HG03558 (cell line): ENCODE data around the gene STYX.

Source experiments
- ATAC-seq: cut with Tn5 transposase; IDR thresholded peaks from one replicate; pipeline ENCODE4 v1.9.1; 2021; ENCODE audit warnings: moderate number of reproducible peaks; ENCODE audit not compliant: unreplicated experiment; ENCODE audit errors: extremely low read depth

Gene STYX

DNA sequence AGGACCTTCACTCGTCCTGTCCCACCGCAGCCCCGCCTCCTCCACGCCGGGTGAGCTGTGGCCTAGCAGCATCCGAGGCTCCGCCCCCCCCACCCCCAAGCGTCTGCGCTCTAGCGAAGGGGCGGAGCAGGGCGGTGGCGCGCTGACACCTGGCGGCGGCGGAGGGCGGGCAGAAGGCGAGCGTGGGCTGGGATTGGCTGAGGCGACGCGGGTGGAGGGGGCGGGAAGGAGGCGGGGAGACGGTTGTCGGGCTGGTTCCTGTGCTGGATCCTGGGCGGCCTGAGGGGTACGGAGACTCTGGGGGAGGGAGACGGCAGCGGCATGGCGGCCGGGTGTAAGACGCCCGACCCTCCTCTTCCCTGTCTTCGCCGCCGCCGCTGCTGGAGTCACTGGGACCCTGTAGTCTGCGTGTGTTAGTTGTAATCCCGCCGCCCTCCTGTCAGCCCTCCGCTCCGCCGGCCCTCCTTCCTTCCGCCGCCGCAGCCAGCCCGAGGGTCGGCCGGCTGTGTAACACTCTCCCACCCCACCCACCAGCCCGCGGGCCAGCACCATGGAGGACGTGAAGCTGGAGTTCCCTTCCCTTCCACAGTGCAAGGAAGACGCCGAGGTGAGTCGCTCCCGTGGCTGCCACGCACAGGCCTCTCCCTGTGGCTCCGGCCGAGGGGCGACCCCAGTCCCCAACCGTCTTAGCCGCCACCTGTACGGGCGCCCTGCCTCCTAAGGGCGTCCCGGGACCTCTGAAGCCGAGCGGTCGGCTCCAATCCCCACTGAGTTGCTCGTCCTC, at the start of gene STYX:
Gene STYX (plus strand): TSS at position 242 of the 784 bp plus-strand sequence. CDS start 309 bp downstream, at position 551.
- peak; percentile 87 for ATAC-seq

- no peak for ATAC-seq
Observed at GRCh38 chr14:52683985-52684520, 45.9 kb upstream of the STYX start.

DNA sequence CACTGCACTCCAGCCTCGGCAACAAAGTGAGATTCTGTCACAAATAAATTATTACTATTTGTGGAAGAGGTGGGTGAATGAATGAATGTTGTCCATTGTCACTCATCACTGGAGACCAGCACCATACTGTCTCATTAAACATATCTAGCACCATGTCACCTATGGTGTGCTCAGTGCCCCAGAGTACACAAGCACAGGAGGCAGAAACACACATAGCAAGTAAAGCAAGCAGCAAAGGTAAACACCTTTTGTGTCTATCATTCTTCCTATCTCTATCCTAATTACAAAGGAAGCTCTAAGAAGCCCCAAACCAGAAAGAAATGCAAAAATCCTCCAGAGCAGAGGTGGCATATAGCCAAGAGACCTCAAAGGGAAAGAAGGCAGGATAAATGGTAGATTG, 43.8 kb upstream of the STYX start:
- no peak for ATAC-seq

DNA sequence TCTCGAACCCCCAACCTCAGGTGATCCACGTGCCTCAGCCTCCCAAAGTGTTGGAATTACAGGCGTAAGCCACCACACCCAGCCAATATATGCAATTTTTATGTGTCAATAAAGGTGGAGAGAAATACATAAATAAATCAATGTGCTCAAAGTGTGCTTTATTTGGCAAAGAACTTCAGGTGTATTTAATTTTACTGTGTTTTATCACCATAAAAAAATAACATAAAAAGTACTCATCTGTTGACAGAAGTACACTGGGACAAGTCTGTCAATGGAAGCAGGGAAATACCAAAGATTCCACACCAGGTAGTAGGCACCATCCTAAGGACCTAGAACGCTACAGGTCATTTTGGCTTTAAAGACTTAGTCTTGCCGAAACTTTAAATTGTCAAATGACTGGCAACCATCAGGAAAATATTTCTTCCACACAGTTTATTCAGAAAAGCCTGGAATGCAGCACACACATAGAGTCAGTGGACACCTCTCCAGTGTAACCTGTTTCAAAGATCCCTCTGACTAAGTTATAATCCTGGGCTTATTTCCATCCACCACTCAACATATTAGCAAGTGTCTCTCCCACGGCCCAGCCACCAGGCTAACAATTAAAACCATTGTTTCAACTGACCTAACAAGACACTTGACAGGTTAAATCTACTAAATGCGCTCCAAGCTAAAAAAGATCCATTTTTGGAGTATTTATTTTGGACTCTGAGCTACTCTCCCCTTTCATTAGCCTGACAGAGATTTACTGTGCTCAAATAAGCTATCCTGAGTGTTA, 38.8 kb upstream of the STYX start:
- no peak for ATAC-seq

- ATAC-seq, result no peak
Observed at GRCh38 chr14:52692248-52692962, 37.6 kb upstream of the STYX start.

DNA sequence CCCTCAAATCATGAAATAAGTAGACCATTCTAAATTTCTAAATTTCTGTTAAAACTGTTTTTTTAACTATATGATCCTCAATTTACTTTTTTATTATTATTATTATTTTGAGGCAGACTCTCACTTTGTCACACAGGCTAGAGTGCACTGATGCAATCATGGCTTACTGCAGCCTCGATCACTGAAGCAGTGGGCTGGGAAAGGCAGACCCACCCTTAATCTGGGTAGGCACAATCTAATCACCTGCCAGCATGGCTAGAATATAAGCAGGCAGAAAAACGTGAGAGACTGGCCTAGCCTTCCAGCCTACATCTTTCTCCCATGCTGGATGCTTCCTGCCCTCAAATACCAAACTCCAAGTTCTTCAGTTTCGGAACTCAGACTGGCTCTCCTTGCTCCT, 36.9 kb upstream of the STYX start:
- no peak for ATAC-seq

DNA sequence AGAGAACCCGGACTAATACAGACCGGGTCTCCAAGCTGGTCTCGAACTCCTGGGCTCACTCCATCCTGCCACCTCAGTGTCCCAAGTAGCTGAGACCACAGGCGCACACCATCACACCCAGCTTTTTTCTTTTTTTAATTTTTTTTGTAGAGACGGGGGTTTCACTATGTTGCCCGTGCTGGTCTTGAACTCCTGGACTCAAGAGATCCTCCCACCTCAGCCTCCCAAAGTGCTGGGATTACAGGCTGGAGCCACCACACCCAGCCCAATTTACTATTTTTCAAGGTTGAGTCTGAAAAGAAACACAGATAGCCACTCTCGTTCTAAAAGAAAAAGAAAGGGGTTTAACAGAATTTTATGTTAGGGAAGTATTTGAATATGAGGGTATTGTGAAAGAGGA, 36.4 kb upstream of the STYX start:
- no peak for ATAC-seq

- ATAC-seq, result peak; percentile 32
Observed at GRCh38 chr14:52694761-52695480, 35.0 kb upstream of the STYX start.

- ATAC-seq, result peak; percentile 48
Observed at GRCh38 chr14:52695481-52696091, 34.4 kb upstream of the STYX start, which contains the start of gene ERO1A. Gene ERO1A (minus strand): TSS chr14:52695558. CDS start chr14:52695481, 77 bp downstream.

GRCh38 chr14:52700701-52701172, 29.2 kb upstream of the STYX start:
- no peak for ATAC-seq

GRCh38 chr14:52701223-52701622, 28.7 kb upstream of the STYX start:
- no peak for ATAC-seq

DNA sequence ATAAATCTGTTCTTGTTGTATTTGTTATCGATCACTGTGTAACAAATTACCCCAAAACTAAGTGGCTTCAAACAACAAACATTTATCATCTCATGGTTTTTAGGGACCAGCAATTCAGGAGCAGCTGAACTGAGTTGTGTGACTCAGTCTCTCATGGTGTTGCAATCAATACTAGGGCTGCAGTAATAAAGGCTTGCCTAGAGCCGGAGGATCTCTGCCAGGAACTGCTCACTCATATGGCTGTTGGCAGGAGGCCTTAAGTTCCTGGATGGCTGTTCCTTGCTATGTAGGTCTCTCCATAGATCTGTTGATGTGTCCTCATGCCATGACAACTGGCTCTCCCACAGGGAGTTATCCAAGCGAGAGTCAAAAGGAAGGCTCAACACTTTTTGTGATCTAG, 26.7 kb upstream of the STYX start:
- no peak for ATAC-seq

DNA sequence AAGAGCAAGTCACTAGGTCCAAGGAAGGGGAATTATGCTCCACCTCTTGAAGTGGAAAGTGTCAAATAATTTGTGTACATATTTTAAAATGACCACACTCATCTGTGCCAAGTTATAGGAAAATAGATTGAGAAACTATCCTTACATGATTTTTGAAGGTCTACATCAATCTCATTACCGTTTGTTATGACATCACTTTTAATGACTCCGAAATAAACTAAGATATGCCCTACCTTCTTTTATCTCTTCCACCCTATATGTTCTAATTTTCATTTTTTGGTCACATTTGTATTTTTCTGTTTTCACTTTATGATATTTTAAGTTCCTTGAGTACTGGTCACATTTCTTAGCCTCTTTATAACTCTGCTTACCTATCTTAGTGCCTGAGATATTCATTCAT, 26.3 kb upstream of the STYX start:
- ATAC-seq, result no peak

DNA sequence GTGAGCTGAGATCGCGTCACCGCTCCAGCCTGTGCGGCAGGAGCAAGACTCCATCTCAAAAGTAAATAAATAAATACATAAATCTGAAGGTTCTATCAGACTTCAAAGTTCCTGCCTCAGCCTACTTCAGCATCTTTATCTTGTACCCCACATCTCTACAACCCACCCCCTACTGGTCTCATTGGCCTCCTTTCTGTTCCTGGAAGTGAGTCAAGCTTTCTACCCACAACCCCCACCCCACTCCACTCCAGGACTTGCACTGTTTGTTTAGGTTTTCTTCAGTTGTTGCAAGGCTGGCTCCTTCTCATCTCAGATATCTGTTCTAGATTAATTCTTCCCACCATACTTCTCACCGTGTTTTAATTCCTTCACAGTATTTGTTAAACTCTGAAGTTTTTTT, 23.7 kb upstream of the STYX start:
- ATAC-seq, result no peak

GRCh38 chr14:52706724-52707706, 23.0 kb upstream of the STYX start, which contains the start of gene PSMC6:
Gene PSMC6 (plus strand): TSS chr14:52707200. CDS start chr14:52707220, 20 bp downstream.
- peak; percentile 94 for ATAC-seq

- ATAC-seq, result no peak
Observed at GRCh38 chr14:52711666-52712065, 18.3 kb upstream of the STYX start.

DNA sequence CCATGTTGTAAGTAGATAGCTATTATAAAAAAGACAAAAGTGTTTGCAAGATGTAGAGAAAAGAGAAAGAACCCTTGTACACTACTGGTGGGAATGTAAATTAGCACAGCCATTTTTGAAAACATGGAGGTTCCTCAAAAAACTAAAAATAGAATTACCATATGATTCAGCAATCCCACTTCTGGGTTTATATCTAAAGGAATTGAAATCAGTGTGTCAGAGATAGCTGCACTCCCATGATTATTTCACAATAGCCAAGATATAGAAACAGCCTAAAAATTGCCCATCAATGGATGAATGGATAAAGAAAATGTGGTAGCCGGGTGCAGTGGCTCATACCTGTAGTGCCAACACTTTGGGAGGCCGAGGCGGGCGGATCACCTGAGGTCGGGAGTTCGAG, 13.8 kb upstream of the STYX start:
- ATAC-seq, result no peak
